Fibroblast of pulmonary artery (primary cell): ENCODE data around the gene WDR27.

Source experiments
- DNase-seq: peaks from one replicate; pipeline ENCODE4 v3.0.0-alpha.2; 2010; ENCODE audit warnings: low read depth
- H3K4me3 ChIP-seq: replicated peaks from 2 replicates; pipeline ENCODE4 v1.5.1; 2011; ENCODE audit warnings: low read depth, mild to moderate bottlenecking, control low read depth, low read length, moderate library complexity
- CTCF ChIP-seq: IDR thresholded peaks from 2 replicates; pipeline ENCODE4 v1.5.1; 2011; ENCODE audit warnings: mild to moderate bottlenecking, control low read depth, low read length, inconsistent platforms; ENCODE audit errors: missing control alignments

Gene WDR27

GRCh38 chr6:169536446-169537170 lies 165.2 kb downstream of the WDR27 start:
- peak; percentile 48 for DNase-seq
- H3K4me3 ChIP-seq: no peak overlapping the region
- TF ChIP-seq CTCF: no peak

- TF ChIP-seq CTCF: no peak
- H3K4me3 ChIP-seq: no peak overlapping the region
- DNase-seq: no peak
Observed at GRCh38 chr6:169534039-169534421, 167.8 kb downstream of the WDR27 start.

GRCh38 chr6:169533301-169534038 lies 168.4 kb downstream of the WDR27 start:
- no peak for DNase-seq
- no peak overlapping the region for H3K4me3 ChIP-seq
- no peak for TF ChIP-seq CTCF

- H3K4me3 ChIP-seq: no peak overlapping the region
- no peak for DNase-seq
- TF ChIP-seq CTCF: no peak
Observed at GRCh38 chr6:169530752-169531123, 171.1 kb downstream of the WDR27 start.

DNA sequence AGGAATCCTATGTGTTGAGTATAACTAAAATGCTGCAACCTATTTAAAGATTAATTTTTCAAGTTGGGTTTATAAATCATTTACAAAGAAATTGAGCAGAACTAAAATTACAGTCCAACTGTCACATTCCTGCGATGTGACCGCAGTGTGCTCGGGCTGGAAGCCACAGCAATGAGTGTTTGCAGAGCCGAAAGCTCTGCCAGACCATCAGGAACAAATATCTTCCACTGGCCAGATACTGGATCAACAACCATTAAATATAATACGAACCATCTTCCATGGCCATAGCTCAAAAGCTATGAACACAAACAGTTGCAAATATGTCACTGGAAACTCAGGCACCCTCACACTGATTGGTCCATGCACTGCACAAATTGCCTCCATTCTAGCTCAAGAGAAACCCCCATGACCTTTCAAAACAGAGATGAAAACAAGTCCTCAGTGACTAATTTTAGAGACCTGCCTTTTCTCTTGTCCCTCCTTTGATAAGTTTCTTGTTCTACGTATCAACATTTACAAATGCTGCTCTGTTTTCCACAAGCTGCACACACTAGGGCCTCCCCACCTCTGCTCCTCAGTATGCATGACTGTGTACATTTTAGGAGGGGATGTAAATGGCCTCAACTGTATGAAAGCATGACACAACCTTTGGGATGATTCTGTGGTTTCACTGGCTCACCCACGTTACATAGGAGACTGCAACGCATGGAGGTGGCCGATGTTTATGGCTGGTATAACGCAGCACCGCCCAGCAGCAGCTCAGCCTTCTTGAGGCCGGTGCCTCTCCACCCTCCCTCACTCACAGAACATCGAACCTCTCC lies 171.7 kb downstream of the WDR27 start:
- DNase-seq: peak; percentile 46
- TF ChIP-seq CTCF: no peak
- H3K4me3 ChIP-seq: no peak overlapping the region

GRCh38 chr6:169528755-169529154 lies 173.1 kb downstream of the WDR27 start:
- H3K4me3 ChIP-seq: no peak overlapping the region
- no peak for DNase-seq
- TF ChIP-seq CTCF: no peak
